ENCODE measurements around the gene HTT. TPM values are rescaled to one million over a fixed set of nuclear protein-coding genes. Genes with fewer than 3 reads are reported as not detected.

The HTT gene
- total RNA-seq, 4 donors from 2014 or later: 31.1 to 48.6 (median 43.0) TPM

DNA sequence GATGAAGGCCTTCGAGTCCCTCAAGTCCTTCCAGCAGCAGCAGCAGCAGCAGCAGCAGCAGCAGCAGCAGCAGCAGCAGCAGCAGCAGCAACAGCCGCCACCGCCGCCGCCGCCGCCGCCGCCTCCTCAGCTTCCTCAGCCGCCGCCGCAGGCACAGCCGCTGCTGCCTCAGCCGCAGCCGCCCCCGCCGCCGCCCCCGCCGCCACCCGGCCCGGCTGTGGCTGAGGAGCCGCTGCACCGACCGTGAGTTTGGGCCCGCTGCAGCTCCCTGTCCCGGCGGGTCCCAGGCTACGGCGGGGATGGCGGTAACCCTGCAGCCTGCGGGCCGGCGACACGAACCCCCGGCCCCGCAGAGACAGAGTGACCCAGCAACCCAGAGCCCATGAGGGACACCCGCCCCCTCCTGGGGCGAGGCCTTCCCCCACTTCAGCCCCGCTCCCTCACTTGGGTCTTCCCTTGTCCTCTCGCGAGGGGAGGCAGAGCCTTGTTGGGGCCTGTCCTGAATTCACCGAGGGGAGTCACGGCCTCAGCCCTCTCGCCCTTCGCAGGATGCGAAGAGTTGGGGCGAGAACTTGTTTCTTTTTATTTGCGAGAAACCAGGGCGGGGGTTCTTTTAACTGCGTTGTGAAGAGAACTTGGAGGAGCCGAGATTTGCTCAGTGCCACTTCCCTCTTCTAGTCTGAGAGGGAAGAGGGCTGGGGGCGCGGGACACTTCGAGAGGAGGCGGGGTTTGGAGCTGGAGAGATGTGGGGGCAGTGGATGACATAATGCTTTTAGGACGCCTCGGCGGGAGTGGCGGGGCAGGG, 568 bp downstream of the HTT start:
- TF ChIP-seq CTCF (IDR thresholded peaks at IDR 0.05): no peak
- no peak for TF ChIP-seq POLR2A (IDR thresholded peaks at IDR 0.05)
- no peak for TF ChIP-seq POLR2AphosphoS5 (IDR thresholded peaks at IDR 0.05)
- no peak for TF ChIP-seq EP300 (IDR thresholded peaks at IDR 0.05)
- H3K9me3 ChIP-seq: no peaks in the 10 kb centered on the region
- no peaks in the 10 kb centered on the region for H3K27me3 ChIP-seq
- WGBS, 2 donors (ENCODE audit: low coverage in 1 of 2): 0% methylated on average over 2 to 4 of the region's 60 CpGs
- no peaks in the 10 kb centered on the region for H3K36me3 ChIP-seq
- H3K4me1 ChIP-seq: peaks cover 0 to 59% (median 10%) of the 10 kb centered on the region in 3 donors
- peak overlapping the region; percentile 57 to 68 for H3K4me3 ChIP-seq
- peak; percentile 2 for ATAC-seq
- peak overlapping the region; percentile 13 to 97 (median 90) for H3K27ac ChIP-seq

DNA sequence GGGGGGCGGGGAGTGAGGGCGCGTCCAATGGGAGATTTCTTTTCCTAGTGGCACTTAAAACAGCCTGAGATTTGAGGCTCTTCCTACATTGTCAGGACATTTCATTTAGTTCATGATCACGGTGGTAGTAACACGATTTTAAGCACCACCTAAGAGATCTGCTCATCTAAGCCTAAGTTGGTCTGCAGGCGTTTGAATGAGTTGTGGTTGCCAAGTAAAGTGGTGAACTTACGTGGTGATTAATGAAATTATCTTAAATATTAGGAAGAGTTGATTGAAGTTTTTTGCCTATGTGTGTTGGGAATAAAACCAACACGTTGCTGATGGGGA, 1.1 kb downstream of the HTT start:
- peaks cover 0 to 60% (median 10%) of the 10 kb centered on the region in 3 donors for H3K4me1 ChIP-seq
- no peaks in the 10 kb centered on the region for H3K36me3 ChIP-seq
- H3K27ac ChIP-seq: peak overlapping the region in 3 of 4 donors; percentile 88 to 97 (median 91)
- no peaks in the 10 kb centered on the region for H3K9me3 ChIP-seq
- TF ChIP-seq CTCF (IDR thresholded peaks at IDR 0.05): no peak
- TF ChIP-seq POLR2A (IDR thresholded peaks at IDR 0.05): no peak
- TF ChIP-seq POLR2AphosphoS5 (IDR thresholded peaks at IDR 0.05): no peak
- TF ChIP-seq EP300 (IDR thresholded peaks at IDR 0.05): no peak
- no peak for ATAC-seq
- H3K4me3 ChIP-seq: peak overlapping the region; percentile 57 to 68
- 0% methylated on average over 1 to 5 of the region's 8 CpGs for WGBS, 2 donors (ENCODE audit: low coverage in 1 of 2)
- no peaks in the 10 kb centered on the region for H3K27me3 ChIP-seq

DNA sequence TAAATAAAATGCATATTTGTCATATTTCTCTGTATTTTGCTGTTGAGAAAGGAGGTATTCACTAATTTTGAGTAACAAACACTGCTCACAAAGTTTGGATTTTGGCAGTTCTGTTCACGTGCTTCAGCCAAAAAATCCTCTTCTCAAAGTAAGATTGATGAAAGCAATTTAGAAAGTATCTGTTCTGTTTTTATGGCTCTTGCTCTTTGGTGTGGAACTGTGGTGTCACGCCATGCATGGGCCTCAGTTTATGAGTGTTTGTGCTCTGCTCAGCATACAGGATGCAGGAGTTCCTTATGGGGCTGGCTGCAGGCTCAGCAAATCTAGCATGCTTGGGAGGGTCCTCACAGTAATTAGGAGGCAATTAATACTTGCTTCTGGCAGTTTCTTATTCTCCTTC, 3.3 kb downstream of the HTT start:
- H3K27ac ChIP-seq: no peak overlapping the region
- no peaks in the 10 kb centered on the region for H3K9me3 ChIP-seq
- TF ChIP-seq EP300 (IDR thresholded peaks at IDR 0.05) (no peak), POLR2A (IDR thresholded peaks at IDR 0.05) (no peak), POLR2AphosphoS5 (IDR thresholded peaks at IDR 0.05) (no peak), CTCF (IDR thresholded peaks at IDR 0.05) (no peak)
- no peaks in the 10 kb centered on the region for H3K27me3 ChIP-seq
- H3K4me3 ChIP-seq: no peak overlapping the region
- H3K36me3 ChIP-seq: no peaks in the 10 kb centered on the region
- WGBS, 2 donors (ENCODE audit: low coverage in 1 of 2): 68 to 75% methylated on average over 2 of the region's 2 CpGs
- no peak for ATAC-seq
- H3K4me1 ChIP-seq: peaks cover 0 to 60% (median 10%) of the 10 kb centered on the region in 3 donors

DNA sequence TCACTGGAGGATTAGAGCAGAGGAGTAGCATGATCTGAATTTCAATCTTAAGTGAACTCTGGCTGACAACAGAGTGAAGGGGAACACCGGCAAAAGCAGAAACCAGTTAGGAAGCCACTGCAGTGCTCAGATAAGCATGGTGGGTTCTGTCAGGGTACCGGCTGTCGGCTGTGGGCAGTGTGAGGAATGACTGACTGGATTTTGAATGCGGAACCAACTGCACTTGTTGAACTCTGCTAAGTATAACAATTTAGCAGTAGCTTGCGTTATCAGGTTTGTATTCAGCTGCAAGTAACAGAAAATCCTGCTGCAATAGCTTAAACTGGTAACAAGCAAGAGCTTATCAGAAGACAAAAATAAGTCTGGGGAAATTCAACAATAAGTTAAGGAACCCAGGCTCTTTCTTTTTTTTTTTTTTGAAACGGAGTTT, 5.2 kb downstream of the HTT start:
- 70 to 72% methylated on average over 3 to 5 of the region's 6 CpGs for WGBS, 2 donors (ENCODE audit: low coverage in 1 of 2)
- Histone ChIP-seq H3K27ac (no peak overlapping the region), H3K27me3 (no peaks in the 10 kb centered on the region), H3K4me1 (peaks cover 0 to 53% (median 5%) of the 10 kb centered on the region in 3 donors), H3K9me3 (no peaks in the 10 kb centered on the region), H3K36me3 (no peaks in the 10 kb centered on the region), H3K4me3 (no peak overlapping the region)
- no peak for ATAC-seq
- TF ChIP-seq CTCF (IDR thresholded peaks at IDR 0.05) (no peak), POLR2A (IDR thresholded peaks at IDR 0.05) (no peak), EP300 (IDR thresholded peaks at IDR 0.05) (no peak), POLR2AphosphoS5 (IDR thresholded peaks at IDR 0.05) (no peak)
